Measurements from ENCODE around the gene NMNAT2.

GRCh38 chr1:183274836-183275235 lies 143.3 kb downstream of the NMNAT2 start:
- TF ChIP-seq, protein P1, sequence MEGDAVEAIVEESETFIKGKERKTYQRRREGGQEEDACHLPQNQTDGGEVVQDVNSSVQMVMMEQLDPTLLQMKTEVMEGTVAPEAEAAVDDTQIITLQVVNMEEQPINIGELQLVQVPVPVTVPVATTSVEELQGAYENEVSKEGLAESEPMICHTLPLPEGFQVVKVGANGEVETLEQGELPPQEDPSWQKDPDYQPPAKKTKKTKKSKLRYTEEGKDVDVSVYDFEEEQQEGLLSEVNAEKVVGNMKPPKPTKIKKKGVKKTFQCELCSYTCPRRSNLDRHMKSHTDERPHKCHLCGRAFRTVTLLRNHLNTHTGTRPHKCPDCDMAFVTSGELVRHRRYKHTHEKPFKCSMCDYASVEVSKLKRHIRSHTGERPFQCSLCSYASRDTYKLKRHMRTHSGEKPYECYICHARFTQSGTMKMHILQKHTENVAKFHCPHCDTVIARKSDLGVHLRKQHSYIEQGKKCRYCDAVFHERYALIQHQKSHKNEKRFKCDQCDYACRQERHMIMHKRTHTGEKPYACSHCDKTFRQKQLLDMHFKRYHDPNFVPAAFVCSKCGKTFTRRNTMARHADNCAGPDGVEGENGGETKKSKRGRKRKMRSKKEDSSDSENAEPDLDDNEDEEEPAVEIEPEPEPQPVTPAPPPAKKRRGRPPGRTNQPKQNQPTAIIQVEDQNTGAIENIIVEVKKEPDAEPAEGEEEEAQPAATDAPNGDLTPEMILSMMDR (IDR thresholded peaks at IDR 0.05 in 2 of 3, conservative IDR thresholded peaks at IDR 0.05 in 1 of 3; ENCODE audit: control insufficient read depth in 2 of 3, extremely low read depth in 1 of 3, insufficient read depth in 1 of 3, low read depth in 3 of 3, low read length in 3 of 3), result no peak
- TF ChIP-seq REST (IDR thresholded peaks at IDR 0.05; ENCODE audit: low read depth, low read length), result no peak
- no peak for TF ChIP-seq LARP7 (IDR thresholded peaks at IDR 0.05)
- TF ChIP-seq POLR2AphosphoS5 (IDR thresholded peaks at IDR 0.05; ENCODE audit: low read length), result no peak
- TF ChIP-seq POLR2A (IDR thresholded peaks at IDR 0.05; ENCODE audit: low read depth, low read length), result no peak
- TF ChIP-seq TCF7 (IDR thresholded peaks at IDR 0.05; ENCODE audit: borderline replicate concordance), result no peak
- no peak for TF ChIP-seq NFIC (IDR thresholded peaks at IDR 0.05; ENCODE audit: low read depth, low read length)

All from GM12878 (cell line).